Measurements from ENCODE around the gene FBXO34.
A peak's percentile ranks its signal among the peaks of the same experiment; 100 is the strongest.

FBXO34 gene

GRCh38 chr14:55270832-55271571, at the start of gene FBXO34:
FBXO34 (plus strand) TSS chr14:55271421; CDS start chr14:55350391, 78,970 bp downstream.
- peak within 1 kb of the TSS; percentile 92 for H3K4me3 ChIP-seq (ENCODE audit: low read depth, low read length)
- peak; percentile 80 for DNase-seq (ENCODE audit: low read depth)
- peak; percentile 100 for TF ChIP-seq CTCF (IDR thresholded peaks at IDR 0.05; ENCODE audit: control insufficient read depth, extremely low read depth, insufficient read depth)

GRCh38 chr14:55221968-55222367, 49.3 kb upstream of the FBXO34 start:
- no peak for TF ChIP-seq CTCF (IDR thresholded peaks at IDR 0.05; ENCODE audit: control insufficient read depth, extremely low read depth, insufficient read depth)
- no peak overlapping the region for H3K4me3 ChIP-seq (ENCODE audit: low read depth, low read length)
- no peak for DNase-seq (ENCODE audit: low read depth)

GRCh38 chr14:55223364-55223763, 47.9 kb upstream of the FBXO34 start:
- DNase-seq (ENCODE audit: low read depth), result no peak
- TF ChIP-seq CTCF (IDR thresholded peaks at IDR 0.05; ENCODE audit: control insufficient read depth, extremely low read depth, insufficient read depth), result no peak
- no peak overlapping the region for H3K4me3 ChIP-seq (ENCODE audit: low read depth, low read length)

GRCh38 chr14:55228261-55228660, 43.0 kb upstream of the FBXO34 start:
- no peak for DNase-seq (ENCODE audit: low read depth)
- no peak overlapping the region for H3K4me3 ChIP-seq (ENCODE audit: low read depth, low read length)
- no peak for TF ChIP-seq CTCF (IDR thresholded peaks at IDR 0.05; ENCODE audit: control insufficient read depth, extremely low read depth, insufficient read depth)

- no peak for DNase-seq (ENCODE audit: low read depth)
- H3K4me3 ChIP-seq (ENCODE audit: low read depth, low read length), result no peak overlapping the region
- TF ChIP-seq CTCF (IDR thresholded peaks at IDR 0.05; ENCODE audit: control insufficient read depth, extremely low read depth, insufficient read depth), result no peak
Measured at GRCh38 chr14:55233591-55233990, 37.6 kb upstream of the FBXO34 start.

GRCh38 chr14:55238019-55238680, 33.1 kb upstream of the FBXO34 start:
- DNase-seq (ENCODE audit: low read depth), result no peak
- TF ChIP-seq CTCF (IDR thresholded peaks at IDR 0.05; ENCODE audit: control insufficient read depth, extremely low read depth, insufficient read depth), result no peak
- no peak overlapping the region for H3K4me3 ChIP-seq (ENCODE audit: low read depth, low read length)

All from LNCaP clone FGC (cell line).